Testis (tissue), 3 donors: ENCODE measurements around the gene SMARCD2. TPM values are rescaled to one million over a fixed set of nuclear protein-coding genes. Genes with fewer than 3 reads are reported as not detected.

ENCODE experiments used
- DNase-seq: peaks from one replicate; pipeline ENCODE4 v3.0.0-alpha.2; 2019
- H3K27ac ChIP-seq, 2 donors: fragments of 200-600 bp; sonication (generic); one replicate each; pipeline ENCODE4 v1.5.1; 2019
- H3K27me3 ChIP-seq: fragments of 200-600 bp; sonication (generic); one replicate; pipeline ENCODE4 v1.5.1; 2019
- H3K36me3 ChIP-seq: fragments of 200-600 bp; sonication (generic); one replicate; pipeline ENCODE4 v1.5.1; 2017; ENCODE audit warnings: low read depth; ENCODE audit errors: missing control alignments
- H3K4me1 ChIP-seq: fragments of 200-600 bp; sonication (generic); one replicate; pipeline ENCODE4 v1.5.1; 2019
- H3K4me3 ChIP-seq, 2 donors: fragments of 200-600 bp; sonication (generic); one replicate each; pipeline ENCODE4 v1.5.1; 2017 to 2019
- H3K9me3 ChIP-seq: fragments of 200-600 bp; sonication (generic); one replicate; pipeline ENCODE4 v1.5.1; 2017
- POLR2A ChIP-seq: fragments of 450-650 bp; IDR thresholded peaks from one replicate; pipeline ENCODE4 v1.6.1; 2017; ENCODE audit warnings: antibody characterized with exemption, mild to moderate bottlenecking, moderate library complexity
- WGBS, 2 donors: methylation state at CpG; one replicate each; pipeline ENCODE4 v1.1.5; 2018; 5-methylcytosine and 5-hydroxymethylcytosine counted together
- intact Hi-C: fragments of 100-400 bp; cut with DNase I; formaldehyde crosslinking; loops from one replicate; pipeline ENCODE4 v1.15.1; 2023; ENCODE audit warnings: low total_unique reads
- polyA plus RNA-seq: library from polyadenylated mRNA; stranded (reverse); fragments of 350-450 nt; fragmentation: Illumina TruSeq; extraction: RNeasy Lipid Tissue Mini Kit (QIAGEN cat#74804); gene quantifications from one replicate; pipeline ENCODE4 v1.2.3, GENCODE V29; 2014; ENCODE audit warnings: low read depth, low replicate concordance; ENCODE audit not compliant: insufficient read depth
- total RNA-seq, 2 donors: library from RNA; depleted of rRNA; stranded (reverse); fragments of >200 nt; gene quantifications; one replicate each; pipeline ENCODE4 v1.2.3, GENCODE V29; 2016
- TF ChIP-seq, protein P1 (sequence below), 3 experiments: fragments of 450-650 bp in 2 of 3; fragments of 200-600 bp in 1 of 3; sonication (generic) in 1 of 3; IDR thresholded peaks; one replicate each; pipeline ENCODE4 v1.5.1; 2016 to 2019; ENCODE audit warnings: antibody characterized with exemption in 3 of 3, mild to moderate bottlenecking in 2 of 3, moderate library complexity in 1 of 3

SMARCD2 gene
- total and polyA plus RNA-seq, 3 donors from 2014 or later: 95.2 to 122 (median 121) TPM

DNA sequence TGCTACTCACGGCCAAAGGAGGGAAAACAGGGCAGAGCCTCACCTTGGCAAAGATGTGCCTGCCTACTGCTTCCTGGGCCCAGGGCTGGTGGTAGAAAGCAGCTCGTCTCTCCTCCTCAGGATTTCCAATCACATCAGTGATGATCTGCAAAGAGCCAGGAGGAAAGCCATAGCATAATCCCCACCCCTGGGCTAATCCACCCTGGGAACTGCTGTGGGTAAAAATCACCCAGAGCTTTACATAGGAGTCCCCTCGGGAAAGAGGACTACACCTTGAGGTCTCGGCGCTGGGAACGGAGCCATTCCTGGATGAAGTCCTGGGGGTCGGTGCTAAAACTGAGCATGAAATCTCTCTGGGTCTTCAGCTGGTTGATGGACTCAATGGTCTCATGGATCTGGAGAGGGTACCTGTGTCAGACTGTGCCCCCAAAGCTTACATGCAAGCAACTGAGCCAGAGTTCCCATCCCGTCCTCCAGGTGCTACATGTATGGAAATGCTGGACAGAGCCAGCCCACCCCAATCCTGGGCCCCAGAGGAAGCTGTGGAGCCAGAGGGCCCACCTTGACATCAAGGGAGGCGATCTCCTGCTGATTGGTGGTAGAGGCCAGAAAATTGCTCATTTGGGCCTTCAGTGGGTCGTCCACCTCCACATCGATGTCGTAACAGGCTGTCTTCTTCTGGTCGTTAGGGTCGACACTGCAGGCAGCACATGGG is 9.3 kb downstream of the SMARCD2 start:
- no peak overlapping the region for H3K4me3 ChIP-seq
- H3K27me3 ChIP-seq: no peaks in the 10 kb centered on the region
- WGBS, 2 donors: 77 to 87% methylated on average over 11 to 14 of the region's 14 CpGs
- no peak overlapping the region for H3K27ac ChIP-seq
- no peak for DNase-seq
- peaks cover 15% of the 10 kb centered on the region for H3K4me1 ChIP-seq
- H3K36me3 ChIP-seq: no peaks in the 10 kb centered on the region
- intact Hi-C loops: no loop called here
- TF ChIP-seq POLR2A: no peak
- TF ChIP-seq, protein P1, sequence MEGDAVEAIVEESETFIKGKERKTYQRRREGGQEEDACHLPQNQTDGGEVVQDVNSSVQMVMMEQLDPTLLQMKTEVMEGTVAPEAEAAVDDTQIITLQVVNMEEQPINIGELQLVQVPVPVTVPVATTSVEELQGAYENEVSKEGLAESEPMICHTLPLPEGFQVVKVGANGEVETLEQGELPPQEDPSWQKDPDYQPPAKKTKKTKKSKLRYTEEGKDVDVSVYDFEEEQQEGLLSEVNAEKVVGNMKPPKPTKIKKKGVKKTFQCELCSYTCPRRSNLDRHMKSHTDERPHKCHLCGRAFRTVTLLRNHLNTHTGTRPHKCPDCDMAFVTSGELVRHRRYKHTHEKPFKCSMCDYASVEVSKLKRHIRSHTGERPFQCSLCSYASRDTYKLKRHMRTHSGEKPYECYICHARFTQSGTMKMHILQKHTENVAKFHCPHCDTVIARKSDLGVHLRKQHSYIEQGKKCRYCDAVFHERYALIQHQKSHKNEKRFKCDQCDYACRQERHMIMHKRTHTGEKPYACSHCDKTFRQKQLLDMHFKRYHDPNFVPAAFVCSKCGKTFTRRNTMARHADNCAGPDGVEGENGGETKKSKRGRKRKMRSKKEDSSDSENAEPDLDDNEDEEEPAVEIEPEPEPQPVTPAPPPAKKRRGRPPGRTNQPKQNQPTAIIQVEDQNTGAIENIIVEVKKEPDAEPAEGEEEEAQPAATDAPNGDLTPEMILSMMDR (IDR thresholded peaks at IDR 0.05): no peak
- no peaks in the 10 kb centered on the region for H3K9me3 ChIP-seq

DNA sequence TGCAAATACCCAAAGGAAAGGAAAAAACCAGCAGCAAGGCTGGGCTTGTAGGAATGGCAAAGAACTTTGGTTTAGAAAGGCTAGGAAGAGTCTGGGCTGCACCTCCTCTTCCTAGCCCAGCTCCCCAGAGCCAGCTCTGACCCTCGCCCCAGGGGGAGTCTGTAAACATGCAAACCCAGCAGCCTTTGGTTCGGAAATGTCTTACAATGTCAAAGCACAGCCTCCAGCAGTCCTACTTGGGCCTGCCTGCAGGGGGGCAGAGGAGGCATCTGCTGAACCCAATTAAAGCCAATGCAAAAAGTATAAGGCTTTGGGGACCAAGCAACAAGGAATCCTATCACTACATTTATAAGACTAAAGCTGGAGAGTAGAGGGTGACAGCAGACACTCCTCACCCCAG is 10.0 kb downstream of the SMARCD2 start:
- peaks cover 10% of the 10 kb centered on the region for H3K4me1 ChIP-seq
- no peaks in the 10 kb centered on the region for H3K36me3 ChIP-seq
- no peak overlapping the region for H3K27ac ChIP-seq
- H3K9me3 ChIP-seq: no peaks in the 10 kb centered on the region
- WGBS, 2 donors: 74 to 80% methylated on average over 2 of the region's 2 CpGs
- no peaks in the 10 kb centered on the region for H3K27me3 ChIP-seq
- TF ChIP-seq POLR2A: no peak
- TF ChIP-seq, protein P1 (IDR thresholded peaks at IDR 0.05): no peak
- no peak overlapping the region for H3K4me3 ChIP-seq
- DNase-seq: no peak
- intact Hi-C loops: no loop called here

DNA sequence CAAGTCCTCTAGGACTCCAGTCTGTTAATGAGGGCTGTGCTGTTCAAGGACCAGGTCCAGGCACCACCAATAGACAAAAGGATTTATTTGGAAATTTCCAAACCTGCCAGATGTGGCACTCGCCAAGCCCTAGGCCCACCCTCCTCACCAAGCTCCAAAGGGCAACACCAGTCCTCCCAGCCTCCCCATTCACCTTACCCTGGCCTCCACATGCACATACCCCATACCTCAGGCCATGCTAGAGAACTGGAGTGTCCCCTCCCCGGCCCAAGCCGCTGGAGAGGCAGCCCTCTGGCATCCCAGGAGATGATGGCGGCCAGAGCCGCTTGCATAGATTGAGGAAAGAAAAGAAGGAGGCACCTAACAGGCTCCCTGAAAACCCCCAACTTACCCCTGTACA is 10.5 kb downstream of the SMARCD2 start:
- Histone ChIP-seq H3K4me1 (peaks cover 8% of the 10 kb centered on the region), H3K4me3 (no peak overlapping the region), H3K36me3 (no peaks in the 10 kb centered on the region), H3K9me3 (no peaks in the 10 kb centered on the region), H3K27me3 (no peaks in the 10 kb centered on the region), H3K27ac (no peak overlapping the region)
- no peak for DNase-seq
- no peak for TF ChIP-seq POLR2A
- TF ChIP-seq, protein P1 (IDR thresholded peaks at IDR 0.05): no peak
- 84 to 95% methylated on average over 5 of the region's 5 CpGs for WGBS, 2 donors
- intact Hi-C loops: no loop called here

DNA sequence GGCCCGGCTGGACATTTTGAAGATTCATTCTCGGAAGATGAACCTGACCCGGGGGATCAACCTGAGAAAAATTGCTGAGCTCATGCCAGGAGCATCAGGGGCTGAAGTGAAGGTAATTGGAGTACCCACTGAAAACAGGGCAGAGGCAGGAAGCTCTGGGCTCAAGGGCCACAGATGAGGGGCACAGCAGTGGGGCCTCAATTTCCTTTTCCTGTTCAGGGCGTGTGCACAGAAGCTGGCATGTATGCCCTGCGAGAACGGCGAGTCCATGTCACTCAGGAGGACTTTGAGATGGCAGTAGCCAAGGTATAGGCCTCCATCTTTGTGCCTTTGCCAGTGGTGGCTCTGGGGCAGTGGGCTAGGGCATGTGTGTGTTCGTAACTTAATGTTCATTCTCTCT is 11.0 kb downstream of the SMARCD2 start:
- Histone ChIP-seq H3K9me3 (no peaks in the 10 kb centered on the region), H3K4me1 (peaks cover 8% of the 10 kb centered on the region), H3K27ac (no peak overlapping the region), H3K27me3 (no peaks in the 10 kb centered on the region), H3K36me3 (no peaks in the 10 kb centered on the region), H3K4me3 (no peak overlapping the region)
- TF ChIP-seq, protein P1 (IDR thresholded peaks at IDR 0.05): no peak
- TF ChIP-seq POLR2A: no peak
- WGBS, 2 donors: 73 to 83% methylated on average over 8 of the region's 8 CpGs
- no peak for DNase-seq
- intact Hi-C loops: no loop called here
